ENCODE results near the gene GALNT10.

GRCh38 chr5:154401931-154402330, 211.4 kb downstream of the GALNT10 start:
- TF ChIP-seq GATA3 (IDR thresholded peaks at IDR 0.05; ENCODE audit: low read depth, low read length) (no peak), GATA2 (IDR thresholded peaks at IDR 0.05; ENCODE audit: low read depth, low read length) (no peak)
